KMS-11 (cell line): ENCODE data around the gene RAET1L.
"Not testable (repeated sequence)": the region's sequence is repeated elsewhere in the genome, so short reads cannot be mapped to it uniquely, and the experiment has no call there.

Source experiments
- H2AFZ ChIP-seq: fragments of 200-600 bp; sonication (generic); 2 replicates; pipeline ENCODE4 v1.6.1; 2016; ENCODE audit warnings: antibody characterized with exemption, mixed run types, low read depth
- H3K27ac ChIP-seq: fragments of 200-600 bp; sonication (generic); 2 replicates; pipeline ENCODE4 v1.6.1; 2016; ENCODE audit warnings: mild to moderate bottlenecking, mixed run types
- H3K27me3 ChIP-seq: fragments of 200-600 bp; sonication (generic); 2 replicates; pipeline ENCODE4 v1.6.1; 2017; ENCODE audit warnings: mild to moderate bottlenecking, low read depth, mixed run types, moderate library complexity; ENCODE audit not compliant: insufficient read depth
- H3K36me3 ChIP-seq: fragments of 200-600 bp; sonication (generic); 2 replicates; pipeline ENCODE4 v1.6.1; 2017; ENCODE audit warnings: mild to moderate bottlenecking, mixed run types; ENCODE audit not compliant: insufficient read depth
- H3K4me1 ChIP-seq: fragments of 200-600 bp; sonication (generic); 2 replicates; pipeline ENCODE4 v1.6.1; 2016; ENCODE audit warnings: mild to moderate bottlenecking, low read depth, mixed run types; ENCODE audit not compliant: poor library complexity, severe bottlenecking
- H3K4me2 ChIP-seq: fragments of 200-600 bp; sonication (generic); 2 replicates; pipeline ENCODE4 v1.7.0; 2016; ENCODE audit warnings: mild to moderate bottlenecking, mixed run types
- H3K4me3 ChIP-seq: fragments of 200-600 bp; sonication (generic); IDR thresholded peaks from 2 replicates; pipeline ENCODE4 v1.6.1; 2017; ENCODE audit warnings: low read depth, low read length, mixed read lengths; ENCODE audit not compliant: insufficient read depth
- H3K79me2 ChIP-seq: fragments of 200-600 bp; sonication (generic); 2 replicates; pipeline ENCODE4 v1.6.1; 2016; ENCODE audit warnings: low read depth, mixed run types; ENCODE audit not compliant: insufficient read depth
- H3K9ac ChIP-seq: fragments of 200-600 bp; sonication (generic); 2 replicates; pipeline ENCODE4 v1.6.1; 2016; ENCODE audit warnings: mild to moderate bottlenecking, mixed run types
- H4K20me1 ChIP-seq: fragments of 200-600 bp; sonication (generic); 2 replicates; pipeline ENCODE4 v1.6.1; 2016; ENCODE audit warnings: mild to moderate bottlenecking, mixed run types; ENCODE audit not compliant: insufficient read depth
- CTCF ChIP-seq: fragments of 200-600 bp; sonication (generic); conservative IDR thresholded peaks from 2 replicates; pipeline ENCODE4 v1.6.1; 2017; ENCODE audit warnings: low read depth, mild to moderate bottlenecking, antibody characterized with exemption, low read length, moderate library complexity, mixed read lengths

RAET1L gene

GRCh38 chr6:150025201-150025917, at the start of gene RAET1L:
Gene RAET1L (minus strand): TSS chr6:150025532. CDS start chr6:150025471, 61 bp downstream.
- H3K27ac ChIP-seq = no peak within 1 kb of the TSS
- H4K20me1 ChIP-seq = no peaks in the 10 kb centered on the region
- no peak within 1 kb of the TSS for H3K9ac ChIP-seq
- no peaks in the 10 kb centered on the region for H3K4me1 ChIP-seq
- H3K27me3 ChIP-seq = no peaks in the 10 kb centered on the region
- no peaks in the 10 kb centered on the region for H3K79me2 ChIP-seq
- no peak within 1 kb of the TSS for H3K4me2 ChIP-seq
- TF ChIP-seq CTCF = no peak
- H3K36me3 ChIP-seq = no peaks in the 10 kb centered on the region
- no peak within 1 kb of the TSS for H2AFZ ChIP-seq
- no peak within 1 kb of the TSS for H3K4me3 ChIP-seq

DNA sequence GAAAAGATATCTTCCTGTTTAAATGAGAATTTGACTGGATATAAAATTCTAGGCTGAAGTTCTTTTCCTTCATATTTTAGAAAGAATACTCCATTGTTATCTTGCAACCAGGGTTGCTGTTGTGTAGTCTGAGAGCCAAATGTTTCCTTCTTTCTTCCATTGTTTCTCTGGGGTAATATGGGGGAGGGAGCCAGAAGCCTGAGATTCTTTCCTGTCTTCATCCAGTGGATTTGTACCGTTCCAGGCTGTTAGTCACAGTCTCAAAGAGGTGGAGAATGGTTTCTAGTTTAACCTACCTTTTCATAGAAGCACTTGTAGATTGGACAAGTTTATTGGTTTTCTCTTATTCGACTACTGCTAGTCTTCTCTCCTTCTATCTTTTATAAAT, 49.7 kb upstream of the RAET1L start:
- Histone ChIP-seq H3K4me3 (no peak overlapping the region), H3K27ac (no peak overlapping the region), H4K20me1 (no peaks in the 10 kb centered on the region), H3K36me3 (no peaks in the 10 kb centered on the region), H3K79me2 (no peaks in the 10 kb centered on the region), H3K4me2 (no peak overlapping the region), H3K27me3 (no peaks in the 10 kb centered on the region), H2AFZ (no peak overlapping the region), H3K9ac (no peak overlapping the region), H3K4me1 (peaks cover 17% of the 10 kb centered on the region)
- no peak for TF ChIP-seq CTCF

DNA sequence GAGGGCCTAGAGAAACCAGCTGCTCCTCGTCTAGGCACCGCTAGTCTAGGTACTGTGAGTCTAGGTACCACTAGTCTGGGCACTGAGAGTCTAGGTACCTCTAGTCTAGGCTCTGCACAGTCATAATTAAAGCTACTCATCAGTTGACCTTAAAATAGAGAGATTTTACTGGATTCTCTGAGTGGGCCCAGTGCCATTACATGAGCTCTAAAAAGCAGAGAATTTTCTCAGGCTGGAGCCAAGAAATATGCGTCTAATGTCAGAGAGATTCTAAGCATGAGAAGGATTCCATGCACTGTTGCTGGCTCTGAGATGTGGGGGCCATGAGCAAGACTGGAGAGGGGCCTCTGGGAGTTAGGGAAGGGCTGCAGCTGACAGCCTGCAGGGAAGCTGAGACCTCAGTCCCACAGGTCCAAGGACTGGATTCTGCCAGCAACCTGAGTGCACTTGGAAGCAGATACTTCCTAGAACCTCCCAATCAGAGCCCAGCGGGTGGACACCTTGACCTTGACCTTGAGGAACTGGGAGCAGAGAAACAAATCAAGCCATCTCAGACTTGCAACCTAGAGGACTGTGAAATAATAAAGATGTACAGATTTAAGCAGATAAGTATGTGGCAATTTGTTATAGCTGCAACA, 49.2 kb upstream of the RAET1L start:
- not testable (repeated sequence) for H3K79me2 ChIP-seq, H3K4me2 ChIP-seq, H3K36me3 ChIP-seq, H3K4me3 ChIP-seq, H4K20me1 ChIP-seq, H3K9ac ChIP-seq, H3K27ac ChIP-seq, H2AFZ ChIP-seq, H3K27me3 ChIP-seq
- peaks cover 19% of the 10 kb centered on the region for H3K4me1 ChIP-seq

DNA sequence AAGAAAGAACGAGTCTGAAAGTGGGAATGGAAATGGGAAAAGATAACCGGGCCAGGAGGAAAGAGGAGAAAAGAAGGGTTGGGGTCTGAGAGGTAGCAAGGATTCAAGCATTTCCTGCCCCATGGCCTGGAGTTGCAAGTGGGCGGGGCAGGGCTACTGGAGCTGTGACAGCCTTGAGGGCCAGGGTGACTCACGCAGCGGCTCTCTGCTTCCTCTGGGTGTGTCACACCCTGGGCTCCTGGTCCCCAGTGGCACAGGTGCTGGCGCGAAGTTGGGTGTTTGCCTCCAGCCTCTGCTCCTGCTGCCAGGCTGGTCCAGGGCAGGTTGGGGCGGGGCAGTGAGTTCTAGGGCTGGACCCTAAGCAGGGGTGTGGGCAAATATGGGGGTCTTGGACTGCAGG, 46.9 kb upstream of the RAET1L start:
- no peaks in the 10 kb centered on the region for H3K27me3 ChIP-seq
- no peak overlapping the region for H3K4me2 ChIP-seq
- no peak overlapping the region for H3K27ac ChIP-seq
- no peak overlapping the region for H3K9ac ChIP-seq
- no peaks in the 10 kb centered on the region for H3K36me3 ChIP-seq
- no peak overlapping the region for H3K4me3 ChIP-seq
- no peaks in the 10 kb centered on the region for H4K20me1 ChIP-seq
- no peaks in the 10 kb centered on the region for H3K79me2 ChIP-seq
- H3K4me1 ChIP-seq = peaks cover 21% of the 10 kb centered on the region
- no peak overlapping the region for H2AFZ ChIP-seq
- TF ChIP-seq CTCF = no peak

- peaks cover 5% of the 10 kb centered on the region for H3K4me1 ChIP-seq
- H3K27ac ChIP-seq = no peak overlapping the region
- no peaks in the 10 kb centered on the region for H4K20me1 ChIP-seq
- H3K79me2 ChIP-seq = no peaks in the 10 kb centered on the region
- H3K4me2 ChIP-seq = no peak overlapping the region
- H3K36me3 ChIP-seq = no peaks in the 10 kb centered on the region
- TF ChIP-seq CTCF = no peak
- no peak overlapping the region for H3K4me3 ChIP-seq
- no peak overlapping the region for H3K9ac ChIP-seq
- H2AFZ ChIP-seq = no peak overlapping the region
- no peaks in the 10 kb centered on the region for H3K27me3 ChIP-seq
Measured at GRCh38 chr6:150070236-150070818, 45.0 kb upstream of the RAET1L start.
